HepG2 (cell line): Measurements from ENCODE around the gene LLGL2. TPM values are rescaled to one million over a fixed set of nuclear protein-coding genes. Genes with fewer than 3 reads are reported as not detected.

Experiments
- ATAC-seq: fragments of 200-7000 bp; cut with Tn5 transposase; 3 replicates; pipeline ENCODE4 v1.9.1; 2020; ENCODE audit warnings: mild to moderate bottlenecking, moderate library complexity
- BruUV-seq: library from RNA; stranded (reverse); fragments of 400-500 nt; replicated peaks from 2 replicates; lab custom pipeline; 2021; lab: Mats Ljungman, UMichigan
- CTCF ChIA-PET: fragments of 300-600 bp; formaldehyde crosslinking; extraction: SDS; loops from one replicate; lab custom pipeline; 2021; ENCODE audit warnings: low total read pairs, inconsistent platforms, low intra/inter-chr PET ratio; lab: Yijun Ruan, JAX
- POLR2A ChIA-PET: fragments of 350-600 bp; sonication (Branson Sonifier 250); formaldehyde crosslinking; loops from one replicate; lab custom pipeline; 2020; ENCODE audit warnings: antibody characterized with exemption, inconsistent platforms; lab: Yijun Ruan, JAX
- DNase-seq: peaks from one replicate; pipeline ENCODE4 v3.0.0-alpha.2; 2015; ENCODE audit warnings: low spot score
- FAIRE-seq: peaks from 3 replicates; lab custom pipeline; 2011; peaks lifted over from hg19 to GRCh38; lab: Jason Lieb, UNC
- H2AFZ ChIP-seq: one replicate; pipeline ENCODE4 v1.6.1; 2011; ENCODE audit warnings: low read length, inconsistent platforms
- H3K27ac ChIP-seq: fragments of 300-600 bp; 3 replicates; pipeline ENCODE4 v1.8.0; 2011; ENCODE audit warnings: mixed run types, mild to moderate bottlenecking, mixed read lengths, low read length, inconsistent platforms; ENCODE audit not compliant: insufficient read depth; ENCODE audit errors: extremely low read length
- H3K27me3 ChIP-seq, 2 experiments: fragments of 200-600 bp in 1 of 2; 2 replicates in 1 of 2; 3 replicates in 1 of 2; pipeline versions ENCODE4 v1.6.0 to v1.8.0; 2011; ENCODE audit warnings: low read length in 2 of 2, mild to moderate bottlenecking in 2 of 2, moderate library complexity in 2 of 2, inconsistent platforms in 1 of 2; ENCODE audit not compliant: insufficient read depth in 2 of 2, control insufficient read depth in 1 of 2
- H3K36me3 ChIP-seq, 2 experiments: fragments of 200-600 bp in 1 of 2; replicated peaks in 1 of 2; 2 replicates in 1 of 2; 3 replicates in 1 of 2; pipeline versions ENCODE4 v1.5.1 to v1.8.0; 2011; ENCODE audit warnings: low read length in 2 of 2, inconsistent platforms in 1 of 2; ENCODE audit not compliant: insufficient read depth in 2 of 2, control insufficient read depth in 1 of 2
- H3K4me1 ChIP-seq: 2 replicates; pipeline ENCODE4 v1.5.1; 2012; ENCODE audit warnings: low read length, inconsistent platforms; ENCODE audit not compliant: insufficient read depth
- H3K4me2 ChIP-seq: 2 replicates; pipeline ENCODE4 v1.6.0; 2011; ENCODE audit warnings: low read depth, low read length, inconsistent platforms
- H3K4me3 ChIP-seq, 3 experiments: fragments of 200-600 bp in 1 of 3; sonication (generic), shearing (Covaris generic) in 1 of 3; replicated peaks in 1 of 3; 2 replicates each; pipeline ENCODE4 v1.5.1; 2011 to 2016; ENCODE audit warnings: low read length in 3 of 3, inconsistent platforms in 2 of 3, low read depth in 2 of 3, mild to moderate bottlenecking in 2 of 3, control low read depth in 1 of 3, mixed read lengths in 1 of 3; ENCODE audit not compliant: insufficient read depth in 1 of 3
- H3K79me2 ChIP-seq: one replicate; pipeline ENCODE4 v1.6.1; 2011; ENCODE audit warnings: low read length, inconsistent platforms; ENCODE audit not compliant: insufficient read depth
- H3K9ac ChIP-seq: 2 replicates; pipeline ENCODE4 v1.6.0; 2011; ENCODE audit warnings: mild to moderate bottlenecking, low read depth, low read length, inconsistent platforms; ENCODE audit not compliant: insufficient read depth
- H3K9me3 ChIP-seq: 2 replicates; pipeline ENCODE4 v1.5.1; 2012; ENCODE audit warnings: mild to moderate bottlenecking, low read length
- H4K20me1 ChIP-seq: 2 replicates; pipeline ENCODE4 v1.6.0; 2011; ENCODE audit warnings: inconsistent platforms, mild to moderate bottlenecking, low read length, moderate library complexity; ENCODE audit not compliant: insufficient read depth
- ATRX ChIP-seq: sonication (generic); formaldehyde crosslinking; IDR thresholded peaks from 2 replicates; pipeline ENCODE4 v1.4.0; 2020; ENCODE audit warnings: missing genetic modification reagents, borderline replicate concordance
- ETV6 ChIP-seq: sonication (generic); formaldehyde crosslinking; conservative IDR thresholded peaks from 2 replicates; pipeline ENCODE4 v1.4.0; 2020; ENCODE audit warnings: missing genetic modification reagents
- GMEB1 ChIP-seq: sonication (generic); formaldehyde crosslinking; IDR thresholded peaks from 2 replicates; pipeline ENCODE4 v1.5.1; 2020; ENCODE audit warnings: missing genetic modification reagents, mild to moderate bottlenecking, borderline replicate concordance
- KLF13 ChIP-seq: sonication (generic); formaldehyde crosslinking; IDR thresholded peaks from 2 replicates; pipeline ENCODE4 v1.4.0; 2020; ENCODE audit warnings: mild to moderate bottlenecking, missing genetic modification reagents
- KLF9 ChIP-seq: IDR thresholded peaks from 2 replicates; pipeline ENCODE4 v1.6.1; 2016; ENCODE audit warnings: low read depth
- NFYB ChIP-seq: sonication (generic); formaldehyde crosslinking; IDR thresholded peaks from 2 replicates; pipeline ENCODE4 v1.4.0; 2020; ENCODE audit warnings: missing genetic modification reagents
- POGZ ChIP-seq: sonication (generic); formaldehyde crosslinking; IDR thresholded peaks from 2 replicates; pipeline ENCODE4 v1.4.0; 2020; ENCODE audit warnings: mild to moderate bottlenecking, missing genetic modification reagents
- SP140L ChIP-seq: sonication (generic); formaldehyde crosslinking; IDR thresholded peaks from 2 replicates; pipeline ENCODE4 v1.4.0; 2020; ENCODE audit warnings: missing genetic modification reagents, borderline replicate concordance
- STAG1 ChIP-seq: sonication (generic); formaldehyde crosslinking; IDR thresholded peaks from 2 replicates; pipeline ENCODE4 v1.4.0; 2020; ENCODE audit warnings: missing genetic modification reagents
- TMF1 ChIP-seq: sonication (generic); formaldehyde crosslinking; IDR thresholded peaks from 2 replicates; pipeline ENCODE4 v1.8.1; 2022; ENCODE audit warnings: low read depth, missing genetic modification reagents
- ZNF512 ChIP-seq: sonication (generic); formaldehyde crosslinking; IDR thresholded peaks from 2 replicates; pipeline ENCODE4 v1.4.0; 2020; ENCODE audit warnings: mild to moderate bottlenecking, missing genetic modification reagents
- ZNF567 ChIP-seq: sonication (generic); formaldehyde crosslinking; IDR thresholded peaks from 2 replicates; pipeline ENCODE4 v1.8.1; 2023; ENCODE audit warnings: mild to moderate bottlenecking, missing genetic modification reagents, borderline replicate concordance
- ZNF674 ChIP-seq: sonication (generic); formaldehyde crosslinking; IDR thresholded peaks from 2 replicates; pipeline ENCODE4 v1.5.0; 2020; ENCODE audit warnings: low read depth, mild to moderate bottlenecking, missing genetic modification reagents
- WGBS: methylation state at CpG from one replicate; pipeline ENCODE4 v1.1.6; 2017; ENCODE audit warnings: low lambda C conversion rate; 5-methylcytosine and 5-hydroxymethylcytosine counted together
- in situ Hi-C: cut with HindIII; loops from 2 replicates; pipeline ENCODE4 v1.10.0; 2017; ENCODE audit warnings: low pct_unique_long_range_greater_than_20kb; ENCODE audit not compliant: extremely low pct_ligation_motif_present
- intact Hi-C: fragments of 100-400 bp; cut with micrococcal nuclease; formaldehyde crosslinking; loops from one replicate; pipeline ENCODE4 v1.10.0; 2022; ENCODE audit not compliant: unreplicated experiment
- polyA plus RNA-seq, 8 experiments: library from polyadenylated mRNA; depleted of rRNA in 3 of 8; stranded (reverse) in 7 of 8; unstranded in 1 of 8; fragments of >200 nt; fragmentation: Illumina TruSeq in 4 of 8; extraction: Trizol in 4 of 8; gene quantifications; 2 replicates each; pipeline versions ENCODE4 v1.2.1 to v1.2.3, GENCODE V29; 2011 to 2016; ENCODE audit warnings: low read depth in 4 of 8, missing spikeins in 1 of 8, mixed read lengths in 1 of 8; ENCODE audit not compliant: insufficient read depth in 1 of 8
- total RNA-seq, 5 experiments: library from RNA; depleted of rRNA; stranded (reverse); fragments of >200 nt; fragmentation: Illumina TruSeq; extraction: Trizol; gene quantifications; 2 replicates each; pipeline ENCODE4 v1.2.3, GENCODE V29; 2016; ENCODE audit warnings: low read depth in 1 of 5

The LLGL2 gene
- total and polyA plus RNA-seq, 2 of the 13 experiments (the other 11 are each of a cell fraction or from before 2014, with no cell fraction given) = 83.0 to 86.7 TPM

GRCh38 chr17:75570772-75571171 lies 45.3 kb downstream of the LLGL2 start (continued):
- TF ChIP-seq ZNF674 = no peak
- TF ChIP-seq ATRX (CRISPR knock-in tag) = no peak
- no peak for TF ChIP-seq SP140L (CRISPR knock-in tag)
- TF ChIP-seq ZNF512 (CRISPR knock-in tag) = no peak
- no peak for TF ChIP-seq GMEB1 (CRISPR knock-in tag)
- no peak for TF ChIP-seq TMF1 (CRISPR knock-in tag)
- no peak for TF ChIP-seq KLF9 (CRISPR knock-in tag)

- no peak overlapping the region for H3K4me3 ChIP-seq
- no peaks in the 10 kb centered on the region for H3K79me2 ChIP-seq
- TF ChIP-seq KLF13 (CRISPR knock-in tag) (no peak), NFYB (CRISPR knock-in tag) (no peak), ETV6 (no peak), STAG1 (CRISPR knock-in tag) (no peak), ZNF567 (no peak), POGZ (CRISPR knock-in tag) (no peak)
- intact Hi-C loops (no loop called here), in situ Hi-C loops (no loop called here)
- H3K9me3 ChIP-seq = no peaks in the 10 kb centered on the region
- H3K27ac ChIP-seq = no peak overlapping the region
- H3K9ac ChIP-seq = no peak overlapping the region
- H3K36me3 ChIP-seq = peaks cover 18 to 29% of the 10 kb centered on the region in 2 experiments; a peak in 4 of 5 replicates
- H3K4me1 ChIP-seq = peaks cover 9% of the 10 kb centered on the region
- DNase-seq (no peak), FAIRE-seq (no peak), ATAC-seq (no peak)
- no peaks in the 10 kb centered on the region for H3K27me3 ChIP-seq
- WGBS = 95% methylated on average over 13 of the region's 15 CpGs
- no peak overlapping the region for H2AFZ ChIP-seq
- H3K4me2 ChIP-seq = no peak overlapping the region
- no peaks in the 10 kb centered on the region for H4K20me1 ChIP-seq
- ChIA-PET CTCF (no interaction called here), POLR2A (interaction anchor here (1.2 kb wide), 1 partner anchor 14 kb away, joined by 5 read pairs; no protein-coding TSS in a partner anchor)
- BruUV-seq = no TSS peak
Measured at GRCh38 chr17:75571197-75571884, 45.8 kb downstream of the LLGL2 start.
